K562 (cell line): ENCODE data around the gene MOB4. TPM values are rescaled to one million over a fixed set of nuclear protein-coding genes. Genes with fewer than 3 reads are reported as not detected.
"Not testable (repeated sequence)": the region's sequence is repeated elsewhere in the genome, so short reads cannot be mapped to it uniquely, and the experiment has no call there.

Experiments
- ATAC-seq: fragments of 200-7000 bp; cut with Tn5 transposase; 3 replicates; pipeline ENCODE4 v1.9.1; 2020; ENCODE audit warnings: moderate library complexity
- BruUV-seq: library from RNA; stranded (reverse); fragments of 400-500 nt; replicated peaks from 2 replicates; lab custom pipeline; 2021; lab: Mats Ljungman, UMichigan
- CTCF ChIA-PET: fragments of 300-600 bp; formaldehyde crosslinking; extraction: SDS; loops from one replicate; lab custom pipeline; 2021; ENCODE audit warnings: low intra/inter-chr PET ratio; lab: Yijun Ruan, JAX
- POLR2A ChIA-PET: fragments of 300-600, 350-650 bp; sonication (Branson Sonifier 250); formaldehyde crosslinking; extraction: SDS; loops from one replicate; lab custom pipeline; 2021; ENCODE audit warnings: antibody characterized with exemption, inconsistent platforms; lab: Yijun Ruan, JAX
- DNase-seq, 4 experiments: peaks; one replicate each; pipeline versions ENCODE4 v3.0.0 to v3.0.0-alpha.2; 2011 to 2018; ENCODE audit warnings: low spot score in 3 of 4, mixed read lengths in 3 of 4; ENCODE audit errors: extremely low read depth in 1 of 4
- FAIRE-seq: peaks from 2 replicates; lab custom pipeline; 2011; peaks lifted over from hg19 to GRCh38; lab: Jason Lieb, UNC
- H2AFZ ChIP-seq: 2 replicates; pipeline ENCODE4 v1.6.0; 2011; ENCODE audit warnings: low read depth, low read length, control low read depth, inconsistent platforms
- H3K27ac ChIP-seq: fragments of 200-600 bp; 3 replicates; pipeline ENCODE4 v1.8.0; 2011; ENCODE audit warnings: low read depth, mild to moderate bottlenecking, control low read depth, inconsistent platforms, low read length, moderate library complexity, mixed read lengths; ENCODE audit errors: extremely low read depth
- H3K27me3 ChIP-seq, 2 experiments: fragments of 300-600 bp in 1 of 2; 2 replicates in 1 of 2; 3 replicates in 1 of 2; pipeline versions ENCODE4 v1.6.0 to v1.8.0; 2011; ENCODE audit warnings: inconsistent platforms in 2 of 2, low read length in 2 of 2, mild to moderate bottlenecking in 1 of 2, mixed read lengths in 1 of 2, moderate library complexity in 1 of 2; ENCODE audit not compliant: control insufficient read depth in 2 of 2, insufficient read depth in 2 of 2
- H3K36me3 ChIP-seq: fragments of 300-600 bp; 3 replicates; pipeline ENCODE4 v1.8.0; 2011; ENCODE audit warnings: mild to moderate bottlenecking, low read length, inconsistent platforms; ENCODE audit not compliant: control insufficient read depth, insufficient read depth
- H3K4me1 ChIP-seq, 2 experiments: fragments of 200-600 bp in 1 of 2; replicated peaks in 1 of 2; 2 replicates in 1 of 2; 3 replicates in 1 of 2; pipeline versions ENCODE4 v1.5.1 to v1.8.0; 2011; ENCODE audit warnings: inconsistent platforms in 2 of 2, low read length in 2 of 2, mild to moderate bottlenecking in 1 of 2, mixed read lengths in 1 of 2, moderate library complexity in 1 of 2; ENCODE audit not compliant: control insufficient read depth in 2 of 2, insufficient read depth in 2 of 2
- H3K4me2 ChIP-seq: 2 replicates; pipeline ENCODE4 v1.6.1; 2011; ENCODE audit warnings: low read length, control low read depth, inconsistent platforms, mixed read lengths; ENCODE audit not compliant: insufficient read depth
- H3K4me3 ChIP-seq: fragments of 200-600 bp; sonication (generic), shearing (Covaris generic); 2 replicates; pipeline ENCODE4 v1.5.1; 2016; ENCODE audit warnings: control low read depth, inconsistent platforms
- H3K79me2 ChIP-seq: fragments of 200-600 bp; 3 replicates; pipeline ENCODE4 v1.8.0; 2011; ENCODE audit warnings: low read length, inconsistent platforms; ENCODE audit not compliant: control insufficient read depth, insufficient read depth
- H3K9ac ChIP-seq, 2 experiments: 2 replicates each; pipeline versions ENCODE4 v1.6.0 to v1.6.1; 2011; ENCODE audit warnings: low read depth in 2 of 2, low read length in 2 of 2, control low read depth in 1 of 2, inconsistent platforms in 1 of 2, mild to moderate bottlenecking in 1 of 2, mixed read lengths in 1 of 2; ENCODE audit not compliant: insufficient read depth in 1 of 2
- H3K9me1 ChIP-seq: one replicate; pipeline ENCODE4 v1.6.0; 2011; ENCODE audit warnings: inconsistent platforms, mild to moderate bottlenecking, low read length, moderate library complexity; ENCODE audit not compliant: control insufficient read depth, insufficient read depth
- H3K9me3 ChIP-seq: replicated peaks from 2 replicates; pipeline ENCODE4 v1.5.1; 2011; ENCODE audit warnings: low read depth, low read length, inconsistent platforms; ENCODE audit not compliant: control insufficient read depth, insufficient read depth
- H4K20me1 ChIP-seq: replicated peaks from 2 replicates; pipeline ENCODE4 v1.6.1; 2011; ENCODE audit warnings: low read length, inconsistent platforms, mixed read lengths; ENCODE audit not compliant: control insufficient read depth, insufficient read depth
- BDP1 ChIP-seq: IDR thresholded peaks from 3 replicates; pipeline ENCODE4 v1.6.1; 2011; ENCODE audit not compliant: insufficient read length, insufficient read depth
- MYBL2 ChIP-seq, 2 experiments: fragments of 450-650 bp in 1 of 2; sonication (generic) in 1 of 2; formaldehyde crosslinking in 1 of 2; IDR thresholded peaks; 2 replicates each; pipeline versions ENCODE4 v1.6.1 to v1.8.1; 2017 to 2022; ENCODE audit warnings: borderline replicate concordance in 1 of 2, inconsistent platforms in 1 of 2, low read depth in 1 of 2, mild to moderate bottlenecking in 1 of 2, missing genetic modification reagents in 1 of 2, moderate library complexity in 1 of 2
- NCOA6 ChIP-seq: fragments of 450-650 bp; IDR thresholded peaks from 2 replicates; pipeline ENCODE4 v1.6.1; 2017; ENCODE audit warnings: mild to moderate bottlenecking
- NONO ChIP-seq, 2 experiments: fragments of 200-400 bp in 1 of 2; fragments of 450-650 bp in 1 of 2; formaldehyde crosslinking in 1 of 2; IDR thresholded peaks; 2 replicates each; pipeline ENCODE4 v1.6.1; 2017; ENCODE audit warnings: low read depth in 2 of 2, mild to moderate bottlenecking in 2 of 2, moderate library complexity in 2 of 2, low read length in 1 of 2
- NRF1 ChIP-seq, 2 experiments: fragments of 450-650 bp; IDR thresholded peaks in 1 of 2; conservative IDR thresholded peaks in 1 of 2; 2 replicates each; pipeline ENCODE4 v1.6.1; 2014; ENCODE audit warnings: mild to moderate bottlenecking in 2 of 2
- ZNF507 ChIP-seq: conservative IDR thresholded peaks from 2 replicates; pipeline ENCODE4 v1.6.1; 2017; ENCODE audit warnings: missing genetic modification characterization, missing compliant biosample characterization
- WGBS: fragments of 100-300 bp; shearing (Covaris generic); methylation state at CpG from one replicate; pipeline ENCODE4 v1.1.6; 2016; ENCODE audit warnings: low coverage, mixed read lengths; ENCODE audit not compliant: insufficient coverage; ENCODE audit errors: missing lambda C conversion rate; 5-methylcytosine and 5-hydroxymethylcytosine counted together
- in situ Hi-C: fragments of 300-500 bp; cut with MboI; formaldehyde crosslinking; loops from 4 replicates; pipeline ENCODE4 v1.15.0; 2018; ENCODE audit warnings: inconsistent platforms, mixed read lengths
- intact Hi-C: fragments of 100-400 bp; cut with micrococcal nuclease; formaldehyde crosslinking; loops from 2 replicates; pipeline ENCODE4 v1.14.2; 2022
- polyA plus RNA-seq, 8 experiments: library from polyadenylated mRNA; depleted of rRNA in 4 of 8; stranded (reverse) in 5 of 8; unstranded in 3 of 8; fragments of >200 nt; fragmentation: Nextera tagmentation in 2 of 8; fragmentation: Illumina TruSeq in 1 of 8; extraction: Ambion mirVana in 2 of 8; extraction: Trizol in 1 of 8; gene quantifications; 2 replicates each; pipeline versions ENCODE4 v1.2.1 to v1.2.3, GENCODE V29; 2011 to 2014; ENCODE audit warnings: inconsistent platforms in 1 of 8, missing spikeins in 1 of 8
- total RNA-seq, 7 experiments: library from RNA; depleted of rRNA in 6 of 7; stranded (reverse); fragments of >200 nt in 6 of 7; fragmentation: Illumina TruSeq in 2 of 7; extraction: Trizol in 2 of 7; gene quantifications; 2 replicates each; pipeline versions ENCODE4 v1.2.1 to v1.2.3, GENCODE V29; 2011 to 2021; ENCODE audit warnings: low replicate concordance in 1 of 7
- TF ChIP-seq, protein P1 (sequence below): fragments of 250-450 bp; sonication (Bioruptor Pico); IDR thresholded peaks from 2 replicates; pipeline ENCODE4 v1.8.0; 2021; ENCODE audit warnings: mild to moderate bottlenecking, moderate library complexity

The MOB4 gene
- total and polyA plus RNA-seq, 9 of the 15 experiments (the other 6 are each of a cell fraction or from before 2014, with no cell fraction given) = 13.5 to 30.8 (median 22.2) TPM

DNA sequence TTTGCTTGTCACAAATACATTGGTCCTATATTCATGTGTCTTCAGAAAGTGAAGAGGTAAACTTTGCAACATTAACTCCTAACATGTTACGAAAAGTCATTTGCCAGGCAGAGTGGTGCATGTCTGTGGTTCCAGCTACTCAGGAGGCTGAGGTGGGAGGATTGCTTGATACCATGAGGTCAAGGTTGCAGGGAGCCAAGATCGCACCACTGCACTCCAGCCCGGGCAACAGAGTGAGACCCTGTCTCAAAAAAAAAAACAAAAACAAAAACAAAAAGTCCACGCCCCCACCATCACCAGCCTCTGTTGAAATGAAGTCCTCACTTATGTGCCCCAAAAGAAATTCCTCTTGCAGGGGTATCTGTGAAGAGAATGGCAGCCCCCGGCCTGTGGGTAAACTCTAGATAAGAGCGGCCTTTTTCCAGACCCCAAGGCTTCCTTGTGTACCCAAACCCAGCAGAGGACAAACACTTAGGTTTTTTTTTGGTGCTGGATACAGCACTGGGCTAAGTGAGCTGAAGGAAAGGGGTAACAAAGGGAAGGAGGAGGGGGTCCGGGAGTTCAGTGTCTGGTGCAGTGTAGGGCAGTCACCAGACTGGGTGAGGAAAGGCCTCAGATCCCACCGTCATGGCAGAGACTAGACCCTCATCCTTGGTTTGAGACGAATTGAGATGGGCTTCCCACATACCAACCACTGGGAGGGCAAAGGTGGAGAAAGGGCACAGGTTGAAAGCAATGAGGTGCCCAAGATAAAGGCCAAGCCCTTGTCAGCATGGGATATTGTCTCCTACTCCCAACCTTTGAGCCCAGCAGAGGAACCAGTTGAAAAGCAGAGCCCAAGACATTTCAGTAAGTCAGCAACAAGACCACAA, 35.5 kb upstream of the MOB4 start:
- POLR2A ChIA-PET = interaction anchor here (1.5 kb wide), 1 partner anchor 11 kb away, joined by 5 read pairs; no protein-coding TSS in a partner anchor
- Histone ChIP-seq H3K4me2 (no peak overlapping the region), H3K4me3 (no peak overlapping the region), H3K4me1 (peaks cover 4 to 20% of the 10 kb centered on the region in 2 experiments; a peak in 3 of 5 replicates), H3K9me1 (no peaks in the 10 kb centered on the region), H3K9me3 (no peaks in the 10 kb centered on the region; the same call in 1 of the 2 replicates), H3K79me2 (no peaks in the 10 kb centered on the region), H3K9ac (no peak overlapping the region), H3K27me3 (no peaks in the 10 kb centered on the region), H3K27ac (no peak overlapping the region), H3K36me3 (peaks cover 5% of the 10 kb centered on the region; the same call in 2 of the 3 replicates), H2AFZ (no peak overlapping the region), H4K20me1 (no peaks in the 10 kb centered on the region)
- TF ChIP-seq NRF1 (conservative IDR thresholded peaks at IDR 0.05 in 1 of 2, IDR thresholded peaks at IDR 0.05 in 1 of 2) (no peak), MYBL2 (IDR thresholded peaks at IDR 0.05; ENCODE audit: low read depth) (no peak), MYBL2 (CRISPR knock-in tag; IDR thresholded peaks at IDR 0.05; ENCODE audit: borderline replicate concordance) (no peak), NCOA6 (no peak), ZNF507 (tag) (no peak), NONO (IDR thresholded peaks at IDR 0.05; ENCODE audit: low read depth in 2 of 2, low read length in 1 of 2) (no peak), BDP1 (no peak)
- TF ChIP-seq, protein P1, sequence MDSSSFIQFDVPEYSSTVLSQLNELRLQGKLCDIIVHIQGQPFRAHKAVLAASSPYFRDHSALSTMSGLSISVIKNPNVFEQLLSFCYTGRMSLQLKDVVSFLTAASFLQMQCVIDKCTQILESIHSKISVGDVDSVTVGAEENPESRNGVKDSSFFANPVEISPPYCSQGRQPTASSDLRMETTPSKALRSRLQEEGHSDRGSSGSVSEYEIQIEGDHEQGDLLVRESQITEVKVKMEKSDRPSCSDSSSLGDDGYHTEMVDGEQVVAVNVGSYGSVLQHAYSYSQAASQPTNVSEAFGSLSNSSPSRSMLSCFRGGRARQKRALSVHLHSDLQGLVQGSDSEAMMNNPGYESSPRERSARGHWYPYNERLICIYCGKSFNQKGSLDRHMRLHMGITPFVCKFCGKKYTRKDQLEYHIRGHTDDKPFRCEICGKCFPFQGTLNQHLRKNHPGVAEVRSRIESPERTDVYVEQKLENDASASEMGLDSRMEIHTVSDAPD = no peak
- intact Hi-C loops = no loop called here
- CTCF ChIA-PET = no interaction called here
- 88% methylated on average over 8 of the region's 9 CpGs for WGBS
- no peak for ATAC-seq
- DNase-seq = no peak
- TSS peak; percentile 15 for BruUV-seq
- no peak for FAIRE-seq
- in situ Hi-C loops = no loop called here

DNA sequence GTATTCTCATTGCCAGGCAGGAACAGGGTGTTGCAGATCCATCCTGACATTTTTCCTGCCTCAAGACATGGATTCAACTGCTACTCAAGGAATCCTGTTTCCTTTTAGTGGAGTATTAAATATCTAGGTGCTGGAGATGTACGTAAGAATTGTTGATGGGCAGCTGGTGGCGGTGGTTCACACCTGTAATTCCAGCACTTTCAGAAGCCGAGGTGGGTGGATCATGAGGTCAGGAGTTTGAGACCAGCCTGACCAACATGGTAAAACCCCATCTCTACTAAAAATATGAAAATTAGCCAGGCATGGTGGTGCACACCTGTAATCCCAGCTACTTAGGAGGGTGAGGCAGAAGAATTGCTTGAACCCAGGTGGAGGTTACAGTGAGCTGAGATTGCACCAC, 31.6 kb upstream of the MOB4 start:
- DNase-seq, ATAC-seq, H3K9ac ChIP-seq, H3K4me2 ChIP-seq, FAIRE-seq, BruUV-seq, H3K79me2 ChIP-seq, in situ Hi-C loops, H3K9me3 ChIP-seq, intact Hi-C loops, H2AFZ ChIP-seq, H3K27me3 ChIP-seq, H3K4me1 ChIP-seq, H3K27ac ChIP-seq, H3K9me1 ChIP-seq, H3K4me3 ChIP-seq, H4K20me1 ChIP-seq: not testable (repeated sequence)
- CTCF ChIA-PET = interaction anchor here (0.6 kb wide), 1 partner anchor 14 kb away, joined by 3 read pairs; no protein-coding TSS in a partner anchor
- POLR2A ChIA-PET = interaction anchor here (0.6 to 1.8 kb wide), 3 partner anchors 12 to 14 kb away, joined by 4 to 10 read pairs (median 7); no protein-coding TSS in a partner anchor
- WGBS = 93% methylated on average over 3 of the region's 3 CpGs
- H3K36me3 ChIP-seq = peaks cover 32% of the 10 kb centered on the region
